ENCODE results near the gene PARD3.

DNA sequence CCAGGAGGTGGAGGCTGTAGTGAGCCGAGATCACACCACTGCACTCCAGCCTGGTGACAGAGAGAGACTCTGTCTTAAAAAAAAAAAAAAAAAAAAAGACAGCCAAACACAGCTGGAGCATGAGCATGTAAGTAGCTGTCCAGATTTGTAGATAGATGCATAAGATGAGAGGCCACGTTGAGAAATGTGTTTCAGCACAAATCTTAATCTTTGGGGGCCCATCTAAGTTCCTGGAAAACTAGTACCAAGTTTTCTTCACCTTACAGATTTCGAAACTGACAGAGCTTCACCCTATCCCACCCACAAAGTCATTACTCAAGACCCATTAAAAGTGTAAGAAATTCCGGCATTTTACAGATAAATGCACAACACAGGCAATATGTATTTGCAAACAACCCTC, 208.2 kb downstream of the PARD3 start:
- TF ChIP-seq POLR2A (IDR thresholded peaks at IDR 0.05) = no peak
- TF ChIP-seq, protein P1, sequence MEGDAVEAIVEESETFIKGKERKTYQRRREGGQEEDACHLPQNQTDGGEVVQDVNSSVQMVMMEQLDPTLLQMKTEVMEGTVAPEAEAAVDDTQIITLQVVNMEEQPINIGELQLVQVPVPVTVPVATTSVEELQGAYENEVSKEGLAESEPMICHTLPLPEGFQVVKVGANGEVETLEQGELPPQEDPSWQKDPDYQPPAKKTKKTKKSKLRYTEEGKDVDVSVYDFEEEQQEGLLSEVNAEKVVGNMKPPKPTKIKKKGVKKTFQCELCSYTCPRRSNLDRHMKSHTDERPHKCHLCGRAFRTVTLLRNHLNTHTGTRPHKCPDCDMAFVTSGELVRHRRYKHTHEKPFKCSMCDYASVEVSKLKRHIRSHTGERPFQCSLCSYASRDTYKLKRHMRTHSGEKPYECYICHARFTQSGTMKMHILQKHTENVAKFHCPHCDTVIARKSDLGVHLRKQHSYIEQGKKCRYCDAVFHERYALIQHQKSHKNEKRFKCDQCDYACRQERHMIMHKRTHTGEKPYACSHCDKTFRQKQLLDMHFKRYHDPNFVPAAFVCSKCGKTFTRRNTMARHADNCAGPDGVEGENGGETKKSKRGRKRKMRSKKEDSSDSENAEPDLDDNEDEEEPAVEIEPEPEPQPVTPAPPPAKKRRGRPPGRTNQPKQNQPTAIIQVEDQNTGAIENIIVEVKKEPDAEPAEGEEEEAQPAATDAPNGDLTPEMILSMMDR (IDR thresholded peaks at IDR 0.05) = no peak
